Body of pancreas (tissue), 4 donors: ENCODE results near the gene PSEN2. TPM values are rescaled to one million over a fixed set of nuclear protein-coding genes. Genes with fewer than 3 reads are reported as not detected.

Source experiments
- ATAC-seq: fragments of 150-250 bp; one replicate; pipeline ENCODE4 v1.9.1; 2016
- DNase-seq, 4 donors: peaks; one replicate each; pipeline ENCODE4 v3.0.0-alpha.2; 2019
- H3K27ac ChIP-seq, 4 donors: fragments of 200-600 bp; sonication (generic); 1 replicate in 3 of 4; 2 replicates in 1 of 4; pipeline versions ENCODE4 v1.5.1 to v1.6.1; 2016 to 2019; ENCODE audit warnings: mild to moderate bottlenecking in 1 of 4, mixed read lengths in 1 of 4, moderate library complexity in 1 of 4
- H3K27me3 ChIP-seq, 2 donors: fragments of 200-600 bp; sonication (generic); one replicate each; pipeline ENCODE4 v1.6.0; 2016; ENCODE audit warnings: mild to moderate bottlenecking in 1 of 2
- H3K36me3 ChIP-seq, 2 donors: fragments of 200-600 bp; sonication (generic); replicated peaks in 1 of 2; 2 replicates each; pipeline ENCODE4 v1.5.1; 2016; ENCODE audit warnings: low read depth in 2 of 2; ENCODE audit not compliant: insufficient read depth in 1 of 2
- H3K4me1 ChIP-seq: fragments of 200-600 bp; sonication (generic); one replicate; pipeline ENCODE4 v1.6.0; 2016
- H3K4me3 ChIP-seq, 2 donors: fragments of 200-600 bp; sonication (generic); 1 replicate in 1 of 2; 2 replicates in 1 of 2; pipeline ENCODE4 v1.5.1; 2016 to 2019
- H3K9me3 ChIP-seq, 3 donors: fragments of 200-600 bp; sonication (generic); 1 replicate in 2 of 3; 2 replicates in 1 of 3; pipeline ENCODE4 v1.5.1; 2016
- CTCF ChIP-seq, 7 experiments: fragments of 450-650 bp in 4 of 7; fragments of 200-600 bp in 3 of 7; sonication (generic) in 3 of 7; IDR thresholded peaks; one replicate each; pipeline ENCODE4 v1.5.1; 2016 to 2019; ENCODE audit warnings: antibody characterized with exemption in 7 of 7
- POLR2A ChIP-seq, 3 donors: fragments of 450-650 bp; IDR thresholded peaks; one replicate each; pipeline ENCODE4 v1.6.1; 2016; ENCODE audit warnings: antibody characterized with exemption in 3 of 3, mild to moderate bottlenecking in 2 of 3
- WGBS, 2 donors: methylation state at CpG; one replicate each; pipeline ENCODE4 v1.1.5; 2017; 5-methylcytosine and 5-hydroxymethylcytosine counted together
- intact Hi-C: fragments of 100-400 bp; cut with DNase I; formaldehyde crosslinking; loops from one replicate; pipeline ENCODE4 v1.15.1; 2023
- total RNA-seq, 2 donors: library from RNA; depleted of rRNA; stranded (reverse); fragments of >200 nt; gene quantifications; one replicate each; pipeline ENCODE4 v1.1.0, GENCODE V29; 2016

PSEN2 gene
- total RNA-seq, 2 donors from 2014 or later, result 80.9 to 98.9 TPM

GRCh38 chr1:226870026-226870400, 403 bp upstream of the PSEN2 start:
- Histone ChIP-seq H3K4me1 (peaks cover 48% of the 10 kb centered on the region), H3K27me3 (no peaks in the 10 kb centered on the region), H3K36me3 (no peaks in the 10 kb centered on the region), H3K9me3 (no peaks in the 10 kb centered on the region), H3K27ac (peak overlapping the region; percentile 86 to 93 (median 88)), H3K4me3 (no peak overlapping the region)
- intact Hi-C loops, result no loop called here
- DNase-seq (no peak), ATAC-seq (peak; percentile 31)
- WGBS, 2 donors, result 10 to 12% methylated on average over 3 to 7 of the region's 7 CpGs
- TF ChIP-seq POLR2A (IDR thresholded peaks at IDR 0.05), result no peak
- no peak for TF ChIP-seq CTCF (IDR thresholded peaks at IDR 0.05)

DNA sequence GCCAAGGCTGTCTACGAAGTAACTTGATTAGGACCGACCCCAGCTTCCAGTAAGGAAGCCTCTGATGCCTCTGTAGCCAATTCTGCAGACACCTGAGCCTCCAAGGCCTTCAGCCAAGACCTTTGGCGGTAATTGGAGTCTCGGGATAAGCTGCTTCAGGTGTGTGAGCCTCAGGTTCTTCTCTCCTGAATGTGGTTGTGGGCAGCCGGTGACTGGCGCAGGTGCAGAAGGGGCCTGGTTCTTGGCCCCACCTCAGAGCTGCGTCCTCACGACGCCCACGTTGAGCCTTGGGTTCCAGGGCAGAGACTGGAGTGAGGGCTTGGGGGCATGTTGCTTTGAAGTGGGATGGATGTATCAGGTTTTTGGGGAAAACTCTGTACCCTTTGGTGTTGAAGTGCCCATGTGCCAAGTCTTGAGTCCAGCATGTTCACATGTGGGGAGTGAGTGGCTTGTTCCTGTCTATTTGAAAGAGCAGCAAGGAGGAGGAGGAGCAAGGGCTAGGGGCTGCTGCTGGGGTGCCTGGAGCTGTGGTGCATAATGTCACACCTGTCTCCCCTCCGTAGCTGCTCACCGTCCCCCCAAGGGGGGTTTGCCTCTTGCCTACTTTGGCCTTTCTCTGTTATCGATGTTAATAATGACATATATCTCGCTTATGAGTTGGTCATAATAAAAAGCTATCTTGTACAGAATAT, 1.4 kb downstream of the PSEN2 start:
- H3K4me1 ChIP-seq, result peaks cover 62% of the 10 kb centered on the region
- DNase-seq (peak in 3 of 4 donors; percentile 43 to 57 (median 46)), ATAC-seq (no peak)
- H3K4me3 ChIP-seq, result peak overlapping the region; percentile 49 to 64
- intact Hi-C loops, result no loop called here
- H3K9me3 ChIP-seq, result no peaks in the 10 kb centered on the region
- H3K27me3 ChIP-seq, result no peaks in the 10 kb centered on the region
- WGBS, 2 donors, result 31 to 34% methylated on average over 10 to 14 of the region's 14 CpGs
- H3K27ac ChIP-seq, result peak overlapping the region; percentile 86 to 93 (median 88)
- TF ChIP-seq CTCF (IDR thresholded peaks at IDR 0.05) (no peak), POLR2A (IDR thresholded peaks at IDR 0.05) (no peak)
- H3K36me3 ChIP-seq, result no peaks in the 10 kb centered on the region

DNA sequence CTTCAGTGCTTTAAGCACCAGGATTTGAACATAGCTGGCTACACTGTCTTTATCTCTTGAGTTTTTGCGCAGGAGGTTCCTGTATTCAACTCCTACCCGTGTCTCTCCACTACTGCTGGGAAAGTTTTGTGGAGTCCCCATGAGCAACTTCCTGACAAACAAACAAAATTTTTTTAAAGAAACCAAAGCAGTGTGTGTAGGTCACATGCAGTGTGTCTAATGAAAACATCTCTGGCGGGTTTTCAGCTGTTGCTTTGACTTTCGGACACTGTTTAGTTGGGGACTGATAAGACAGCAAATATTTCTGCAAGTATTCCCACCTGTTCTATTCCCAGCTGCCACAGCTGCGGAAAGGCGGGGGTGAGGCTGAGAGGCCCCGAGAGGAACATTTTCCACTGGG, 2.0 kb downstream of the PSEN2 start:
- no peaks in the 10 kb centered on the region for H3K36me3 ChIP-seq
- no peak for TF ChIP-seq CTCF (IDR thresholded peaks at IDR 0.05)
- TF ChIP-seq POLR2A (IDR thresholded peaks at IDR 0.05), result peak; percentile 37 to 72 (median 67)
- peak; percentile 43 for ATAC-seq
- H3K27ac ChIP-seq, result peak overlapping the region; percentile 86 to 93 (median 88)
- peaks cover 62% of the 10 kb centered on the region for H3K4me1 ChIP-seq
- DNase-seq, result peak; percentile 75 to 86 (median 80)
- intact Hi-C loops, result no loop called here
- 37 to 47% methylated on average over 7 of the region's 7 CpGs for WGBS, 2 donors
- no peaks in the 10 kb centered on the region for H3K9me3 ChIP-seq
- H3K27me3 ChIP-seq, result no peaks in the 10 kb centered on the region
- H3K4me3 ChIP-seq, result no peak overlapping the region

DNA sequence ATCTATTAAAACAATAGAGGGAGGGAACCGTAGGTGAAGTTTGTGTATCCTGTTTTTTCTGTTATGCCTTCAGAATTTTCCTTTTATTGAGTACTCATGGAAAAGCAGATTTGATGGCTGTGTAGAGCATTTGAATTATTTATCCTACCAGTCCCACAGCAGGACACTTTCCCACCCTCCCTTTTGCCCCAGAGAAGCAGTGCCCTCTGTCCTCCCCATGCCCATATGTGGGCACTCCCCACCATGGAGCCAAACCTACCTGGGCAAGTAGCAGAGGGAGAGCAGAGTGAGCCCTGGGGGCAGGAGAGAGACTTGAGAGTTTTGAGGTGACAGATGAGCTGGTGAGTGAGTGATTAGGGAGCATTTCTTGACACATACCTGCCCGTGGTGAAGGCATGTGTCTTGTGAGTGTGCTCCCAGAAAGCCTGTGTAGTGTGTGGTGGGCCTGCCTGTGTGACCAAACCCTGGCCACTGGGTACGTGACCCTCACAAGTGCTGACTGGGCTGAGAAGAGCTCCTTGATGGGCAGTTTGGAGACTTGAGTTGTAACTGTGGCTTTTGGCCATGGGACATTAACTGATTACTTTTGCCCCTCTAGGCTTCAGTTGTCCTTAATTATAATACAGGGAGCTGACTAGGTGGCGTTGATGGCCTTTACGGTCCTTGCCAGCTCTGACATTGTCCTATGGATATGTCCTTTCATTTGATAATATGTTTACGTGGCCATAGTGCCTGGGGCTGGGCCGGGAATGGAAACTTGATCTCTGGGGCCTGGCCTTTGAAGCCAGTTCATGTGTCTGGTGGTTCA, 3.6 kb downstream of the PSEN2 start:
- TF ChIP-seq POLR2A (IDR thresholded peaks at IDR 0.05) (no peak), CTCF (IDR thresholded peaks at IDR 0.05) (no peak)
- ATAC-seq, result no peak
- Histone ChIP-seq H3K27me3 (no peaks in the 10 kb centered on the region), H3K4me3 (no peak overlapping the region), H3K9me3 (no peaks in the 10 kb centered on the region), H3K27ac (peak overlapping the region; percentile 86 to 93 (median 88)), H3K4me1 (peaks cover 62% of the 10 kb centered on the region), H3K36me3 (no peaks in the 10 kb centered on the region)
- WGBS, 2 donors, result 45 to 58% methylated on average over 7 of the region's 7 CpGs
- peak; percentile 57 to 83 (median 74) for DNase-seq
- intact Hi-C loops, result no loop called here
